ENCODE data around the gene SAFB2. TPM values are rescaled to one million over a fixed set of nuclear protein-coding genes. Genes with fewer than 3 reads are reported as not detected.
A peak's percentile ranks its signal among the peaks of the same experiment; 100 is the strongest.

The SAFB2 gene
- total RNA-seq, 1 donor, result 36.7 TPM

DNA sequence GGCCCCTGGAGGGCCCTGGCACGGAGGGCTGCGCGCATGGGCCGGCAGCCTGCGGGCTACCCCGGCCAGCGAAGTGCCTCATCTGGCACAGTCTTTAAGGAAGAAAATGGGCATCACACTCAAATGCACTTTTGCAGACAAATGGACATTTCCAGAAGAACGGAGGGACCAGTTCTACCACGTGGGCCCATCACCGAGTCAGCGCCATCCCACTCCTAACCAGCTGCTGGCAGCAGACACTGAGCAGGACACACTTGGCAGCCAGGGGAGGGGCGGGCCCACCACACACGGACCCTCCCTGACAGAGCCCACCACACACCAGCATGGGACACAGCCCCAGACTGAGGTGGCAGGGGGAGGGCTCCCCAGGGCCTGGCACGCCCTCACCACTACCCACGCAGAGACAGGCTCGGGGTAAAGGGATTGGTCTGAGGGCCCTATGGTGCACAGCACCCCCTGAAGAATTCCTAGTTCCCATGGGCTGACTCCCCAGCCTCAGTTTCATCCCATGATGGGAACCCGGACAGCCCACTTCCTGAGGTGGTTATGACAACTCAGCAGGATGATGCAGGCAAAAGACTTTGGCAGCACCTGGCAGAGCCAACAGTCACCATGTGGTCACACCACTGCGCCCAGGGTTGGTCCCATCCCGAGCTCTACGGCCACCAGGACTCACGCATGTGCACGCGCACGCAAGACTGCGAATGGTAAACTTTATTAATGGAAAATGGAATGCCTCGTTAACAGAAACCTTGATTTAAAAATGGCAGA lies 36.1 kb downstream of the SAFB2 start:
- no peak overlapping the region for H3K4me3 ChIP-seq (ENCODE audit: low read depth, low read length)
- TF ChIP-seq, protein P1, sequence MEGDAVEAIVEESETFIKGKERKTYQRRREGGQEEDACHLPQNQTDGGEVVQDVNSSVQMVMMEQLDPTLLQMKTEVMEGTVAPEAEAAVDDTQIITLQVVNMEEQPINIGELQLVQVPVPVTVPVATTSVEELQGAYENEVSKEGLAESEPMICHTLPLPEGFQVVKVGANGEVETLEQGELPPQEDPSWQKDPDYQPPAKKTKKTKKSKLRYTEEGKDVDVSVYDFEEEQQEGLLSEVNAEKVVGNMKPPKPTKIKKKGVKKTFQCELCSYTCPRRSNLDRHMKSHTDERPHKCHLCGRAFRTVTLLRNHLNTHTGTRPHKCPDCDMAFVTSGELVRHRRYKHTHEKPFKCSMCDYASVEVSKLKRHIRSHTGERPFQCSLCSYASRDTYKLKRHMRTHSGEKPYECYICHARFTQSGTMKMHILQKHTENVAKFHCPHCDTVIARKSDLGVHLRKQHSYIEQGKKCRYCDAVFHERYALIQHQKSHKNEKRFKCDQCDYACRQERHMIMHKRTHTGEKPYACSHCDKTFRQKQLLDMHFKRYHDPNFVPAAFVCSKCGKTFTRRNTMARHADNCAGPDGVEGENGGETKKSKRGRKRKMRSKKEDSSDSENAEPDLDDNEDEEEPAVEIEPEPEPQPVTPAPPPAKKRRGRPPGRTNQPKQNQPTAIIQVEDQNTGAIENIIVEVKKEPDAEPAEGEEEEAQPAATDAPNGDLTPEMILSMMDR (IDR thresholded peaks at IDR 0.05; ENCODE audit: insufficient read depth, low read length), result no peak
- no peak for DNase-seq (ENCODE audit: low read depth)

DNA sequence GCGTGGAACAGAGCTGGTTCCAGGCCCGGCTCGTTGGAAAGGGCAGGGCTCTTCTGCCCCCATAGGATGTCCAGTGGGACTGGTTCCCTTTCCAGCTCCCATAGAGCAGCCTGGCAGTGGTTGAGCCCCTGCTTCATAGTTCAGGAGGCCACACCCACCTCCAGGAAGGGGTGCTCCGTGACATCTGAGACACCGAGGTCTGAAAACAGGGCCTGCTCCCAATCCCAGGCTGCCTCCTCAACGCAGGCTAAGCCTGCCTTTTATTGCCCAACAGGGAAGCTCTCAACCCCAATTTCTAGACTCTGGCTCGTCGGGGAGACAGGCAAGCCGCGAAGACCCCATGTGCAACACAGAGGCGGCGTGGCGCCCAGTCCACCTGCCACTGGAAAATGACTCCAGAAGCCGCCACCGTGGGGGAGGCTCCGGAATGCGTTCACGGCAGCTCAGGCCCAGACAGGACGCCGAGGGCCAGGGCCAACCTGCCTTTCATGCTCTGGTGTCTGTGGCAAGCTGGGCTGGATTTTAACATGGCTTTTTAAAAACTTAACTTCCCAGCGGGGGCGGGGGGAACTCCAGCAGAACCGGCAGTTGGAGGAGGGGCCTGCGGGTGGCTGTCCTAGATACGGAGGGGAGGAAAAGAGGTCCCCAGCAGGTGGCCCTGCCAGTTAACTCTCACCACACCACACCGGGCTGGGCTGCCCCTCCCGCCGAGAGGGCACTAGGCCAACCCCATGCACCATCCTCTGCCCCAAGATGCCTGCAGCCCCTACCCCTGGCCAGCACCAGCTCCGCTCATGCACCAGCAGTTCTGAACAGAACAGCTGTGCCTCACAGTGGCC lies 36.9 kb downstream of the SAFB2 start:
- TF ChIP-seq, protein P1 (IDR thresholded peaks at IDR 0.05; ENCODE audit: insufficient read depth, low read length), result no peak
- H3K4me3 ChIP-seq (ENCODE audit: low read depth, low read length), result no peak overlapping the region
- no peak for DNase-seq (ENCODE audit: low read depth)

DNA sequence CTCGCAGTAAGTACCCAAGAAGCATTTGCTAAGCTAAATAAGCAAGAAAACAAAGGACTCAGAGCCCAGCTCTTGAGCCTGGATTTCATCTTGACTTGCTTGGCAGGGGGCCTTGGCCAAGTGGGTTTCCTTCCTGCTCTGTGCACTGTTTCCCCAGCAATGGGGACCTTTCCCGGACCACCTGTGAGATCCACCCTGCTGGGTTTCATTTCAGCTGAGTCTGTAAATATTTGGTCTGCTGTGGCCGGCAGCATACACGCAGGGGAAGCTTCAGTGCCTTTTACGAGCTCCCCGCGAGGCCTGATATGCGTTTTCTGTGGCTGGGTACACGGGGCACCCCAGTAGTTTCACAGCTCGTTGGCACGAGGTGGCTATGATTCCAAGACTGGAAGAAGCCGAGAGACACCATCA lies 42.4 kb downstream of the SAFB2 start:
- no peak for DNase-seq (ENCODE audit: low read depth)
- TF ChIP-seq, protein P1 (IDR thresholded peaks at IDR 0.05; ENCODE audit: insufficient read depth, low read length), result no peak
- H3K4me3 ChIP-seq (ENCODE audit: low read depth, low read length), result no peak overlapping the region

DNA sequence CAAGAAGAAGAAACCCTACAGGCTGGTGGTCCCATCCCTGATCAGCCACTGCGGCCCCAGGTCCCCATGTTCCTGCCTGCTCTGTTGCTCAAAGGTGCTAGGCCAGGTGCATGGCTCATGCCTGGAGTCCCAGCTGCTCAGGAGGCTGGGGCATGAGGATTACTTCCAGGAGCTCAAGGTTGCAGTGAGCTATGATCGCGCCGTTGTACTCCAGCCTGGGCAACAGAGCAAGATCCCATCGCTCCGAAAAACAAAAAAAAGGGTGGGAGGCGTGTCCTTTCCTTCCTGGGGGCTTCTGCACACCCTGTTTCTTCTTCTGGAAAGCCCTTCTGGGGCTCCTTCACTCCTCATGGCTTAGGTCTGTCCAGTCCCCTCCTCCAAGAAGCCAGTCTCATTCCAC lies 42.9 kb downstream of the SAFB2 start:
- TF ChIP-seq, protein P1 (IDR thresholded peaks at IDR 0.05; ENCODE audit: insufficient read depth, low read length), result no peak
- DNase-seq (ENCODE audit: low read depth), result no peak
- H3K4me3 ChIP-seq (ENCODE audit: low read depth, low read length), result no peak overlapping the region

DNA sequence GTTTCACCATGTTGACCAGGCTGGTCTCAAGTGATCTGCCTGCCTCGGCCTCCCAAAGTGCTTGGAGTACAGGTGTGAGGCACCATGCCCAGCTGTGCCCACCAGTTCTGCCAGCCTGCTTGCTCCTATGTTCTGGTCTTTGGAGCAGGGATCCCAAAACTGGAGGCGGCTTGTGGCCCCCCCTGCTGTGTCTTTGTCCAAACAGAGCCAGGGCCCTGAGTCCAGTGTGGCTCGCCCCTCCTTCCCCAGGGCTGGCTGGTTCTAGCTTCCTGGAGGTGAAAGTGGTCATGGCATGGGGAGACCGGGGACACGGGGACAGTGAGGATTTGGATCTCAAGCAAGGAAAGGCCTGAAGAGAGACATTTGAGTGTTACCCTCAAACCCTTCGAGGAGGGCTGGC lies 43.3 kb downstream of the SAFB2 start:
- no peak overlapping the region for H3K4me3 ChIP-seq (ENCODE audit: low read depth, low read length)
- no peak for DNase-seq (ENCODE audit: low read depth)
- TF ChIP-seq, protein P1 (IDR thresholded peaks at IDR 0.05; ENCODE audit: insufficient read depth, low read length), result no peak

DNA sequence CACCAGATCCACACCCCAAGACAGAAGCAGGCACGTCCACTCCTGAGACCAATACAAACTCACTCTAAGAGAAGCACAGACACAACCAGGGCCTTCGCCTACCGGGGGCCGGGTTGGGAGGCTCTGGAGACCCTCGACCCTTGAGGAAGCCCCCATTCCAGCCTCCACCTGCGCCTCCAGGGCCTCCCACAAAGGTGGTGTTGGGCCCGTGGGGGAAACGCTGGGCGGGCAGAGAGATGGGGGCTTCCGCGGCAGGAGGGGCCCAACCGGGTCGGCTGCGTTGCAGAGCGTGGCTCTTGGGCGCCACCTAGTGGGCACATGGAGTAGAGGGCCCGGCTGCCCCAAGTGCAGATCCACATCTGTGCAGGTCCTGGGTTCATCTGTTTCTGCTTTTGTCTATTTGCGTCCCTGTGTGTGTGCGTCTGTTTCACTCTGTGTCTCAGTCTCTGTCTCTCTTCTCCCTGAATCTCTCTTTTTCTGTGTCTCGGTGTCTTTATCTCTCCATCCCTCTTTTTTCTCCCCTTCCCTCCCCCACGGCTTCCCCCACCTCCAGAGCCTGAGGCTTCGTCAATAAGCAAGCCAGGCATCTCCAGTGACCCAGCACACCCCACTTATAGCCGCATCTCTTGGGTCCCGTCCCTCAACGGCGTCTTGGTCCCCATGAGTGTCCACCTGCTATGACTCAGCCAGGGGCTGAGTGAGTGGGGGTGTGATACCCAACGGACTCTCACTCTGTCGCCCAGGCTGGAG lies 44.3 kb downstream of the SAFB2 start:
- peak overlapping the region; percentile 6 for H3K4me3 ChIP-seq (ENCODE audit: low read depth, low read length)
- TF ChIP-seq, protein P1 (IDR thresholded peaks at IDR 0.05; ENCODE audit: insufficient read depth, low read length), result peak; percentile 97
- peak; percentile 48 for DNase-seq (ENCODE audit: low read depth)
